Pancreas (tissue), 10 donors: ENCODE data around the gene RAPGEF3. TPM values are rescaled to one million over a fixed set of nuclear protein-coding genes. Genes with fewer than 3 reads are reported as not detected.

Experiments
- ATAC-seq, 4 donors: fragments of 200-7000 bp; cut with Tn5 transposase; one replicate each; pipeline versions ENCODE4 v1.8.0 to v1.9.1; 2020; ENCODE audit warnings: mild to moderate bottlenecking in 4 of 4, moderate library complexity in 4 of 4
- DNase-seq, 6 donors: peaks; one replicate each; pipeline ENCODE4 v3.0.0-alpha.2; 2020
- FAIRE-seq: peaks from 2 replicates; lab custom pipeline; 2012; peaks lifted over from hg19 to GRCh38; lab: Jason Lieb, UNC
- H3K27ac ChIP-seq, 4 donors: fragments of 200-600 bp; sonication (generic); 1 replicate in 3 of 4; 2 replicates in 1 of 4; pipeline versions ENCODE4 v1.5.0 to v1.8.0; 2020
- H3K27me3 ChIP-seq, 4 donors: fragments of 200-600 bp; one replicate each; pipeline ENCODE4 v1.8.0; 2021
- H3K36me3 ChIP-seq, 3 donors: fragments of 200-600 bp; sonication (generic) in 1 of 3; one replicate each; pipeline versions ENCODE4 v1.5.0 to v1.8.0; 2020 to 2021
- H3K4me1 ChIP-seq, 3 donors: fragments of 200-600 bp; one replicate each; pipeline ENCODE4 v1.8.0; 2021
- H3K4me3 ChIP-seq, 4 donors: fragments of 200-600 bp; sonication (generic) in 2 of 4; one replicate each; pipeline versions ENCODE4 v1.5.0 to v1.8.0; 2020 to 2021
- H3K9me3 ChIP-seq, 4 donors: fragments of 200-600 bp; one replicate each; pipeline ENCODE4 v1.8.0; 2021
- CTCF ChIP-seq, 4 donors: fragments of 200-600 bp; sonication (generic) in 3 of 4; IDR thresholded peaks; one replicate each; pipeline versions ENCODE4 v1.5.0 to v1.8.0; 2021; ENCODE audit warnings: antibody characterized with exemption in 4 of 4
- WGBS, 2 donors: extraction: QIAGEN DNeasy Blood & Tissue Kit; methylation state at CpG; one replicate each; pipeline ENCODE4 v1.1.7; 2013; 5-methylcytosine and 5-hydroxymethylcytosine counted together
- intact Hi-C, 3 donors: fragments of 100-400 bp; cut with DNase I; formaldehyde crosslinking; loops; one replicate each; pipeline versions ENCODE4 v1.11.1 to v1.14.2; 2022
- polyA plus RNA-seq, 2 donors: library from polyadenylated mRNA; stranded (reverse); fragments of 200-250 nt; gene quantifications; one replicate each; pipeline ENCODE4 v1.2.3, GENCODE V29; 2013
- total RNA-seq, 6 donors: library from RNA; stranded (reverse); fragmentation: NEBNext Ultra II Directional in 4 of 6; extraction: Animal tissue kit (Norgen Biotek cat#: 25700) in 4 of 6; gene quantifications; one replicate each; pipeline versions ENCODE4 v1.2.1 to v1.2.4, GENCODE V29; 2021 to 2023
- donor health status: healthy with polysubstance abuse.
- donor health status: DM: no; HTN: no; CAD: no; lungs with moderate emphysema.
- donor health status: DM: no; HTN: no; CAD: no.
- donor health status: control.
- donor health status: control.
- donor health status: Bipolar disorder and iron deficiency.
- donor health status: DM: yes; HTN: yes; CAD: no.
- donor health status: DM: no; HTN: no; CAD: no.
- donor health status: DM: no; HTN: no; CAD: no.
- donor health status: DM: yes; HTN: yes; CAD: no.

Gene RAPGEF3
- total and polyA plus RNA-seq, 8 donors, result 2.5 to 54.4 (median 5.5) TPM

GRCh38 chr12:47793015-47793681 lies 34.5 kb upstream of the RAPGEF3 start:
- WGBS, 2 donors, result 89 to 91% methylated on average over 15 of the region's 15 CpGs
- no peak for FAIRE-seq
- ATAC-seq, result no peak
- Histone ChIP-seq H3K27ac (no peak overlapping the region), H3K9me3 (no peaks in the 10 kb centered on the region), H3K4me1 (no peaks in the 10 kb centered on the region), H3K4me3 (no peak overlapping the region), H3K36me3 (peaks cover 0 to 23% (median 7%) of the 10 kb centered on the region in 3 donors), H3K27me3 (no peaks in the 10 kb centered on the region)
- DNase-seq, result peak in 1 of 6 donors; percentile 53
- intact Hi-C loops, result no loop called here
- TF ChIP-seq CTCF (IDR thresholded peaks at IDR 0.05), result no peak

GRCh38 chr12:47791874-47792273 lies 33.2 kb upstream of the RAPGEF3 start:
- Histone ChIP-seq H3K36me3 (peaks cover 0 to 30% (median 7%) of the 10 kb centered on the region in 3 donors), H3K27me3 (no peaks in the 10 kb centered on the region), H3K4me3 (no peak overlapping the region), H3K27ac (no peak overlapping the region), H3K9me3 (no peaks in the 10 kb centered on the region), H3K4me1 (no peaks in the 10 kb centered on the region)
- DNase-seq (no peak), FAIRE-seq (no peak), ATAC-seq (no peak)
- intact Hi-C loops, result no loop called here
- WGBS, 2 donors, result 92 to 94% methylated on average over 16 of the region's 16 CpGs
- TF ChIP-seq CTCF (IDR thresholded peaks at IDR 0.05), result no peak

GRCh38 chr12:47791351-47791746 lies 32.7 kb upstream of the RAPGEF3 start:
- ATAC-seq (no peak), FAIRE-seq (no peak), DNase-seq (peak in 1 of 6 donors; percentile 59)
- Histone ChIP-seq H3K27ac (no peak overlapping the region), H3K4me3 (no peak overlapping the region), H3K9me3 (no peaks in the 10 kb centered on the region), H3K36me3 (peaks cover 0 to 34% (median 7%) of the 10 kb centered on the region in 3 donors), H3K4me1 (no peaks in the 10 kb centered on the region), H3K27me3 (no peaks in the 10 kb centered on the region)
- intact Hi-C loops, result no loop called here
- 92 to 94% methylated on average over 14 of the region's 14 CpGs for WGBS, 2 donors
- no peak for TF ChIP-seq CTCF (IDR thresholded peaks at IDR 0.05)

- no peak for TF ChIP-seq CTCF (IDR thresholded peaks at IDR 0.05)
- DNase-seq, result peak in 1 of 6 donors; percentile 48
- H3K27ac ChIP-seq, result no peak overlapping the region
- 92 to 93% methylated on average over 20 of the region's 20 CpGs for WGBS, 2 donors
- H3K4me3 ChIP-seq, result no peak overlapping the region
- FAIRE-seq, result no peak
- no peaks in the 10 kb centered on the region for H3K4me1 ChIP-seq
- ATAC-seq, result no peak
- H3K36me3 ChIP-seq, result peaks cover 0 to 36% (median 7%) of the 10 kb centered on the region in 3 donors
- intact Hi-C loops, result no loop called here
- no peaks in the 10 kb centered on the region for H3K9me3 ChIP-seq
- H3K27me3 ChIP-seq, result no peaks in the 10 kb centered on the region
These were observed 32.1 kb upstream of the RAPGEF3 start for GRCh38 chr12:47790676-47791350.
